ENCODE results near the gene OR10A2. TPM values are rescaled to one million over a fixed set of nuclear protein-coding genes. Genes with fewer than 3 reads are reported as not detected.

Gene OR10A2
- total and polyA plus RNA-seq, 10 of the 15 experiments (the other 5 are each of a cell fraction or from before 2014, with no cell fraction given), result 0.04 to 0.06 TPM; not detected in 8

- no peak overlapping the region for H3K4me3 ChIP-seq
- intact Hi-C loops (cut with micrococcal nuclease; ENCODE audit: unreplicated experiment), result no loop called here
- TF ChIP-seq NR2C1 (IDR thresholded peaks at IDR 0.05) (no peak), POLR2A (IDR thresholded peaks at IDR 0.05; ENCODE audit: low read depth, low read length) (no peak), CBX5 (IDR thresholded peaks at IDR 0.05; ENCODE audit: low read depth) (no peak), USF1 (IDR thresholded peaks at IDR 0.05; ENCODE audit: borderline replicate concordance, extremely low read length, insufficient read depth, low read depth, low read length) (no peak), TAF1 (IDR thresholded peaks at IDR 0.05; ENCODE audit: borderline replicate concordance, low read depth, low read length) (no peak), IRF5 (IDR thresholded peaks at IDR 0.05; ENCODE audit: borderline replicate concordance) (no peak), ZNF217 (IDR thresholded peaks at IDR 0.05) (no peak), IRF4 (IDR thresholded peaks at IDR 0.05; ENCODE audit: low read depth, low read length) (no peak), BCL11A (IDR thresholded peaks at IDR 0.05; ENCODE audit: low read depth, low read length) (no peak), ELK1 (IDR thresholded peaks at IDR 0.05; ENCODE audit: low read depth, low read length) (no peak), ZBTB33 (IDR thresholded peaks at IDR 0.05) (no peak), PBX3 (IDR thresholded peaks at IDR 0.05; ENCODE audit: insufficient replicate concordance, low read depth, low read length) (no peak), BACH1 (IDR thresholded peaks at IDR 0.05; ENCODE audit: borderline replicate concordance) (no peak), NFIC (IDR thresholded peaks at IDR 0.05; ENCODE audit: low read depth, low read length) (no peak), GATAD2B (conservative IDR thresholded peaks at IDR 0.05; ENCODE audit: low read depth) (no peak)
- no peaks in the 10 kb centered on the region for H3K4me1 ChIP-seq (ENCODE audit: control insufficient read depth, insufficient read depth, low read length)
- ChIA-PET POLR2A (no interaction called here), RAD21 (ENCODE audit: unreplicated experiment) (no interaction called here), SMC1A (ENCODE audit: uncharacterized antibody, unreplicated experiment) (no interaction called here), CTCF (interaction anchor here (1.9 kb wide), 1 partner anchor 8 kb away, joined by 14 read pairs; no protein-coding TSS in a partner anchor)
- no peak overlapping the region for H3K27ac ChIP-seq (ENCODE audit: control insufficient read depth, insufficient read depth)
- WGBS (ENCODE audit: insufficient coverage, insufficient replicate concordance, low lambda C conversion rate, missing lambda C conversion rate), result 56% methylated on average over 5 of the region's 5 CpGs
- H3K36me3 ChIP-seq (ENCODE audit: control insufficient read depth in 2 of 2, insufficient read depth in 2 of 2, low read length in 1 of 2), result no peaks in the 10 kb centered on the region
- ATAC-seq, result no peak
- H3K9me3 ChIP-seq (replicated peaks; ENCODE audit: control insufficient read depth, insufficient read depth, low read length), result peaks cover 2% of the 10 kb centered on the region; the same call in 1 of the 3 replicates
- no peaks in the 10 kb centered on the region for H3K27me3 ChIP-seq (replicated peaks in 1 of 2; ENCODE audit: control insufficient read depth in 2 of 2, insufficient read depth in 2 of 2, low read length in 1 of 2)
- in situ Hi-C loops (cut with MboI), result loop anchor here (10.0 kb wide), 1 partner anchor 876 kb away; no protein-coding TSS in a partner anchor
- no peak for FAIRE-seq
- H2AFZ ChIP-seq (ENCODE audit: control insufficient read depth, low read depth, low read length), result no peak overlapping the region
- H3K4me2 ChIP-seq (ENCODE audit: control insufficient read depth, insufficient read depth), result no peak overlapping the region
- DNase-seq (ENCODE audit: low read depth, low spot score), result no peak
- no peaks in the 10 kb centered on the region for H4K20me1 ChIP-seq (ENCODE audit: control insufficient read depth, insufficient read depth)
- BruUV-seq (replicated peaks), result no TSS peak
- no peak overlapping the region for H3K9ac ChIP-seq (ENCODE audit: control insufficient read depth, insufficient read depth, low read length)
- no peaks in the 10 kb centered on the region for H3K79me2 ChIP-seq (ENCODE audit: control insufficient read depth, insufficient read depth, low read length)
Measured at GRCh38 chr11:6818967-6819366, 43.9 kb upstream of the OR10A2 start.
